Skin of body (tissue), 2 donors: ENCODE data around the gene USP3. TPM values are rescaled to one million over a fixed set of nuclear protein-coding genes. Genes with fewer than 3 reads are reported as not detected.
"Not testable (repeated sequence)": the region's sequence is repeated elsewhere in the genome, so short reads cannot be mapped to it uniquely, and the experiment has no call there.

ENCODE experiments used
- DNase-seq: peaks from one replicate; lab custom pipeline; 2025; lab: John Stamatoyannopoulos, UW
- total RNA-seq: library from RNA; depleted of rRNA; stranded (reverse); fragments of >200 nt; gene quantifications from one replicate; pipeline ENCODE4 v1.2.3, GENCODE V29; 2014

The USP3 gene
- total RNA-seq, 1 donor from 2014 or later, result 59.3 TPM

GRCh38 chr15:63475707-63476106 is 28.7 kb upstream of the USP3 start:
- DNase-seq, result no peak

DNA sequence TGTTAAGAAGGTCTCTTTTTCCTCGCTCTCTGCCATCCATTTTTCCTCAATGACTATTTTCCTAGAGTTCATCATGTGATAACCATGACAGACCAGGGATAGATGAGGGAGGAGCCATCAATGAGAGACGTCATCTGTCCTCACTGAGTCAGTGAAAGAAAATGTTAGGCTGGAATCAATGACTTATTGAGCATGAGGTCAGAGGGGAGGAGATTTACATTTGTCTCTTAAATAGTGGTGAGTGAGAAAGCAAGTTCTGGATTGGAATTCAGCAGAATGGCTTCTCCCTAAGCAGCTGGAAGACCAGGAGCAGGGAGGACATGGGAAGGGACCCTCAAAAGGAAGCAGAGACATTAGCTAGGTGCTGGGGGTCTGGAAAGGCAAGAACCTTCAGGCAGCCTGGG is 28.2 kb upstream of the USP3 start:
- peak; percentile 92 for DNase-seq

DNA sequence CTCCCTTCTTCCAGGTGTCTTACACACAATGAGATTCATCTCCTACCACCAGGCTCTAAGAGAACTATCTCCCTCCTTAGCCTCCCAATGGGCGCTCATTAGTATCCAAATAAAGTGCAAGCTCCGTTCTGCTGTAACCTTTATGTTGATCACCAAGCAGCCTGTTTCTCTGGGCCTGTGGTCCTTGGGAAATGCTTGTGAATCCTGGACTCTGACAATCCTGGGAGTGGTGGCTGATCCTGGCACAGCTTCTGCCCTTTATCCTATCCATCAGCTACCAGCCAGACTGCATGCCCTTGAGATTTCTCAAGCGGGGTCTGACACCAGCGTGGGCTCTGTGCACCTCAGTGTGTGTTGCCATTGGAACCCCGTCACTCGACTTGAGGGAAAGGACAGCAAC is 26.1 kb upstream of the USP3 start:
- DNase-seq, result no peak

GRCh38 chr15:63480441-63480821 is 24.0 kb upstream of the USP3 start:
- DNase-seq, result no peak

- DNase-seq, result no peak
Measured at GRCh38 chr15:63481105-63481810, 23.1 kb upstream of the USP3 start.

DNA sequence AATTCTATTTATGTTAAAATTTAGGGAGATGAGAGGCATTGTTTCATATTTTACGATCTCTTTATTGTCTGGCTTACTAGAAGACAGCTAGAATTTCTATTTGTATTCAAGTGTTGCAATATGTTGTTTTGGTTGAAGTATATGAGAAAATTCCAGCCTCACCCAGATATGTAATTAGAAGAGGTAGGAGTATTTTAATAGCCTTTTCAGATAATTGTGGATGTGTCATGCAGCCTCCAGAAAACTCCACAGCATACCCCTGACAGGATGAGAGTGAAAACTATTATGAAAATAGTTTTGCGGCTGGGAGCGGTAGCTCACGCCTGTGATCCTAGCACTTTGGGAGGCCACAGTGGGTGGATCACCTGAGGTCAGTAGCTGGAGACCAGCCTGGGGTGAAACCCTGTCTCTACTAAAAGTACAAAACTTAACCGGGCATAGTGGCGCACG is 21.5 kb upstream of the USP3 start:
- DNase-seq, result no peak

GRCh38 chr15:63483521-63484371 is 20.6 kb upstream of the USP3 start:
- DNase-seq, result no peak

DNA sequence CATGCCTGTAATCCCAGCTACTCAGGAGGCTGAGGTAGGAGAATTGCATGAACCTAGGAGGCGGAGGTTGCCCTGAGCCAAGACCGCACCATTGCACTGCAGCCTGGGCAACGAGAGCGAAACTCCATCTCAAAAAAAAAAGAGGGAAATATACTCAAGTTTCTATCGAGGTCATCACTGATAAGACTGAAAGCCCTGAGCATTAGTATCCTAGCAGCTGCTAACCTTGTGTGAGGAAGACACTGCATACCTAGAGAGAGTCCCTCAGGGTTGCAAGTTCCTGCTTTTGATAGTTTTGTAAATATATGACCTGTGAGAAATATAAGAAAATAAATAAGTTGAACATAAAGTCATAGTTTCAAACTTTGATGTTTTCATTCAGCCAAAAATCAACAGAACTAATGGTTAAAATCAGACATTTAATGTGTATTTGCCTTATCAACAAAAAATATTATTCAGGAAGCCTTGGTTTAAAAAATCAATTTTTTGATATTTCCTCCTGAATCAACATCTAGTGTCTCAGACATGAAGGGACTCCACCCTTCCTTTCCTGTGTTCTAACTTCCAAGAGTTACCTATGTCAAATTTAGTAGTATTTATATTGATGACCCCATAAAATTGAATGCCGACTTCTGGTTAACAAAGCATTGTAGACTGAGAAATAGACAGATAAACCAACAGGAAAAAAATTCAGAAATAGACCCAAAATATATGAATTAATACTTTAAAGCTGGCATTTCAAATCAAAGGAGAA is 19.8 kb upstream of the USP3 start:
- DNase-seq, result no peak

DNA sequence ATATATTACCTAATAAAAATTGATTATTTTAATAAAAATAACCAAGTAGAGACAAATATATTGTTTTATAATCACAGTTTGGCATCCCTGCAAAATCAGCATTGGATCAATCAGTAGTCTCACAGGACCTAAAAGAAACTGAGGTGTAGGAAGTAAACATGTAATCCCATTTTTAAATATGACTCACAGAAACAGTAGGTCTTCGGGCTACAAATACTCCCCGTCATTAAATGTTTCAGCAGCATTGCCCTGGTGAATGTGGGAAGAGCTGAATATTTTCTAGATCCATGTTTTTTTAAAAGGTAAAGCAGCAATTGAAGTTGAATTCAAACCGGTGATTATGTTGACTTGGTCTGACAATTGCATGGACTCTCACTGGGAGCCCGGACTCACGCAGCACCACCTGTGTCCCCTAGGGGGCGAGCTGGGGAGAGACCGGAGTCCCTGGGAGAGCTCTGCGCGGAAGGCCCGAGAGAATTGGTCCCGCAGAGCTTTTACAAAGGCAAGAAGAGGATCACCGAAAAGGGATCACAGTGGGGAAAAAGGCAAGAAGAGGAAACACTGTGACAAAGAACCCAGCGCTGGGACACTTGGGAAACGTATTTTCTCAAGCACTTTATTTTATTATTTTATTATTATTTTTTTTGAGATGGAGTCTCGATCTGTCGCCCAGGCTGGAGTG is 17.2 kb upstream of the USP3 start:
- DNase-seq, result no peak

- not testable (repeated sequence) for DNase-seq
Measured at GRCh38 chr15:63487758-63488397, 16.5 kb upstream of the USP3 start.

- no peak for DNase-seq
Measured at GRCh38 chr15:63488398-63488960, 15.9 kb upstream of the USP3 start.

GRCh38 chr15:63489352-63489751 is 15.0 kb upstream of the USP3 start:
- DNase-seq, result no peak

- no peak for DNase-seq
Measured at GRCh38 chr15:63490345-63491034, 13.9 kb upstream of the USP3 start.

DNA sequence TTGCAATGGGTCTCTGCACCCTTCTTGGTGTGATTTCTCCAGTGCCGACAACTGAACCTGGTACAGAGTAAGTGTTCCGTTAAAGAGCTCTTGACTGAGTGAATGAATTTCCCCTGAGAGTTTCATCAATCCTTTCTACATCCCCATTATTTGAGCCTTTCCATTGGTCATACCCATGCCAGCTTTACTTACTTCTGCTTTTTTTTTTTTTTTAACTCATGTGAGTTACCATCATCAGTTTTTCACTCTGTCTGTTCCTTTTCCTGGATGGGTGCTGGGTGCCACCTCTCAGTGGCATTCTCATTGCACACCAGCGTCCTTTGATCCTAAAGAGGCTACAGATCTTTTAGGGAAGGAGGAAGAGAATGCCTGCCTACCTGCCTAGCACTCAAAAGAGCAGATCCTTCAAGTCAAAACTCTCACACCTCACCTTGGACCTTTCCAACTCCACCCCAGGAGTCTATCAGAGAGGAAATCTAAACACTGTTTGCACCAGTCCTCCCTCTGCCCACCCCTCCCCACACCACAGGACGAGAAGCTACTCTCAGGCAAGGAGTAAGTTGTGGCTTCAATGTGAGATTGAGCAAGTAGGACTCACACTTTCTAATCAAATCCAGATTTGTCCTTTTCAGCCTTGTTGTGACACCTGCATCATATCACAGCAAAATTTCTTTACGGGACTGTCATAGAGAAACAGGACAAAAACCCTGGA is 13.1 kb upstream of the USP3 start:
- DNase-seq, result no peak

- no peak for DNase-seq
Measured at GRCh38 chr15:63491979-63492378, 12.4 kb upstream of the USP3 start.

- DNase-seq, result no peak
Measured at GRCh38 chr15:63492541-63493077, 11.8 kb upstream of the USP3 start.

GRCh38 chr15:63493436-63493835 is 11.0 kb upstream of the USP3 start:
- DNase-seq, result no peak

- DNase-seq, result no peak
Measured at GRCh38 chr15:63494408-63494807, 10.0 kb upstream of the USP3 start.

- no peak for DNase-seq
Measured at GRCh38 chr15:63495343-63495742, 9.1 kb upstream of the USP3 start.
